ENCODE results near the gene DLEC1. TPM values are rescaled to one million over a fixed set of nuclear protein-coding genes. Genes with fewer than 3 reads are reported as not detected.

Gene DLEC1
- total and polyA plus RNA-seq, 9 of the 15 experiments (the other 6 are each of a cell fraction or from before 2014, with no cell fraction given), result 0.07 to 0.08 TPM; not detected in 7

DNA sequence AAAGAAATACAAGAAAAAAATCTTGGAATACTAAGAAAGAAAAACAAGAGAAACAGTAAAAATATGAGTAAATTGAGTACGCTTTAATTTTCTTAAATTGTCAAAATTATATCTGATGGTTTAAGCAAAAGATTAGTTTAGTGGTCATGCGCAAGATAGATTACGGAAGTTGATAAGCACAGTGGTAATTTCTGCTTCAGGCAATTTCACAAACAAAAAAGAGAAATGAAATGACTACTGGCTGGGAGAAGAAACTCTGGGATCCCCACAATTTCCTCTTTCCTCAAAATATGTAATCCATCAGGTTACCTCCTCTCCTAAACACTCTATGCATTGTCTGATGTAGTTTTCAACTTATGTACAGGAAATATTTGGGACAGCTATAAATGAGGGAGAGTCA is 108.4 kb downstream of the DLEC1 start:
- POLR2A ChIA-PET, result interaction anchor here (0.6 to 1.0 kb wide), 2 partner anchors 8 to 11 kb away, joined by 3 read pairs; partner anchors contain the start of gene ACAA1

DNA sequence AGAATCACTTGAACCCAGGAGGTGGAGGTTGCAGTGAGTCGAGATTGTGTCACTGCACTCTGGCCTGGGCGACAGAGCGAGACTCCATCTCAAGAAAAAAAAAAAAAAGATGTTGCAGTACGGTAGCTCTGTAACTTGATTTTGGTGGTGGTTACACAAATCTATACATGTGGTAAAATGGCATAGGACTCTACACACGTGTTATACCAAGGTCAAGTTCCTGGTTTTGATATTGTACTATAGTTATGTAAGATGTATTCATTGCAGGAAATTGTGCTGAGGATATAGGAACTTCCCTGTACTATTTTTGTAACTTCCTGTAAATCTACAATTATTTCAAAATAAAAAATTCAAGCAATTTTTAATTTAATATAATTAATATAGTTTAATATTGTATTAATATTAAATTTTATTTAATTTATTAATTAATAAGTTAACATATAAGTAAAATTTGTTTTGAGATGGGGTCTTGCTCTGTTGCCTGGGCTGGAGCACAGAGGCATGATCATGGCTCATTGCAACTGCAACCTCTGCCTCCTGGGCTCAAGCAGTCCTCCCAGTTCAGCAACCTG is 109.4 kb downstream of the DLEC1 start:
- Histone ChIP-seq H3K4me2 (ENCODE audit: insufficient read depth, low read length) (no peak overlapping the region), H3K9ac (ENCODE audit: insufficient read depth in 1 of 2, low read depth in 2 of 2, low read length in 2 of 2) (no peak overlapping the region), H3K4me1 (replicated peaks in 1 of 2; ENCODE audit: control insufficient read depth in 2 of 2, insufficient read depth in 2 of 2, low read length in 2 of 2) (peaks cover 13 to 34% of the 10 kb centered on the region in 2 experiments), H3K27ac (ENCODE audit: extremely low read depth, low read depth, low read length) (no peak overlapping the region), H3K79me2 (ENCODE audit: control insufficient read depth, insufficient read depth, low read length) (no peaks in the 10 kb centered on the region), H3K9me3 (replicated peaks; ENCODE audit: control insufficient read depth, insufficient read depth, low read depth, low read length) (no peaks in the 10 kb centered on the region), H4K20me1 (replicated peaks; ENCODE audit: control insufficient read depth, insufficient read depth, low read length) (no peaks in the 10 kb centered on the region), H2AFZ (ENCODE audit: low read depth, low read length) (no peak overlapping the region), H3K27me3 (ENCODE audit: control insufficient read depth in 2 of 2, insufficient read depth in 2 of 2, low read length in 2 of 2) (no peaks in the 10 kb centered on the region), H3K36me3 (ENCODE audit: control insufficient read depth, insufficient read depth, low read length) (no peaks in the 10 kb centered on the region), H3K9me1 (ENCODE audit: control insufficient read depth, insufficient read depth, low read length) (no peaks in the 10 kb centered on the region), H3K4me3 (no peak overlapping the region)
- in situ Hi-C loops (cut with MboI) (no loop called here), intact Hi-C loops (cut with micrococcal nuclease) (no loop called here)
- TF ChIP-seq KAT8 (IDR thresholded peaks at IDR 0.05; ENCODE audit: low read depth), result no peak
- no peak for TF ChIP-seq NUFIP1 (IDR thresholded peaks at IDR 0.05; ENCODE audit: partially characterized antibody)
- TF ChIP-seq ZNF589 (CRISPR knock-in tag; IDR thresholded peaks at IDR 0.05; ENCODE audit: low read depth), result no peak
- no peak for TF ChIP-seq CUX1 (CRISPR knock-in tag; IDR thresholded peaks at IDR 0.05)
- no peak for TF ChIP-seq GABPA (tag; conservative IDR thresholded peaks at IDR 0.05; ENCODE audit: low read depth)
- no peak for TF ChIP-seq PHTF2 (CRISPR knock-in tag; IDR thresholded peaks at IDR 0.05)
- TF ChIP-seq KLF13 (tag; IDR thresholded peaks at IDR 0.05; ENCODE audit: borderline replicate concordance, low read depth), result no peak
- no peak for ATAC-seq
- CTCF ChIA-PET (ENCODE audit: low intra/inter-chr PET ratio), result no interaction called here
- no peak for FAIRE-seq
- POLR2A ChIA-PET, result interaction anchor here (0.8 to 1.0 kb wide), 2 partner anchors 12 to 19 kb away, joined by 3 to 4 read pairs; partner anchors contain the start of gene ACAA1
- no peak for DNase-seq (ENCODE audit: extremely low read depth in 1 of 4, low spot score in 3 of 4)
- 59% methylated on average over 3 of the region's 5 CpGs for WGBS (ENCODE audit: insufficient coverage, low coverage, missing lambda C conversion rate)
- BruUV-seq (replicated peaks), result no TSS peak

More for the DNA sequence above, 108.4 kb downstream of the DLEC1 start:
- H3K27me3 ChIP-seq (ENCODE audit: control insufficient read depth in 2 of 2, insufficient read depth in 2 of 2, low read length in 2 of 2), result no peaks in the 10 kb centered on the region
- no peak overlapping the region for H2AFZ ChIP-seq (ENCODE audit: low read depth, low read length)
- no peak overlapping the region for H3K27ac ChIP-seq (ENCODE audit: extremely low read depth, low read depth, low read length)
- BruUV-seq (replicated peaks), result no TSS peak
- no peaks in the 10 kb centered on the region for H3K79me2 ChIP-seq (ENCODE audit: control insufficient read depth, insufficient read depth, low read length)
- intact Hi-C loops (cut with micrococcal nuclease) (no loop called here), in situ Hi-C loops (cut with MboI) (no loop called here)
- no peaks in the 10 kb centered on the region for H3K9me1 ChIP-seq (ENCODE audit: control insufficient read depth, insufficient read depth, low read length)
- 0 out of 3 replicates have a peak, but pooled peaks cover under 1% of the 10 kb centered on the region for H3K36me3 ChIP-seq (ENCODE audit: control insufficient read depth, insufficient read depth, low read length)
- H3K4me1 ChIP-seq (replicated peaks in 1 of 2; ENCODE audit: control insufficient read depth in 2 of 2, insufficient read depth in 2 of 2, low read length in 2 of 2), result peaks cover 13 to 34% of the 10 kb centered on the region in 2 experiments
- no peak for ATAC-seq
- CTCF ChIA-PET (ENCODE audit: low intra/inter-chr PET ratio), result no interaction called here
- FAIRE-seq, result no peak
- TF ChIP-seq ETV5 (CRISPR knock-in tag; IDR thresholded peaks at IDR 0.05; ENCODE audit: low read depth) (no peak), ZBTB1 (CRISPR knock-in tag; IDR thresholded peaks at IDR 0.05; ENCODE audit: borderline replicate concordance, low read depth) (no peak), ZNF316 (IDR thresholded peaks at IDR 0.05) (no peak)
- no peaks in the 10 kb centered on the region for H3K9me3 ChIP-seq (replicated peaks; ENCODE audit: control insufficient read depth, insufficient read depth, low read depth, low read length)
- no peak for DNase-seq (ENCODE audit: extremely low read depth in 1 of 4, low spot score in 3 of 4)
- H4K20me1 ChIP-seq (replicated peaks; ENCODE audit: control insufficient read depth, insufficient read depth, low read length), result no peaks in the 10 kb centered on the region
- no peak overlapping the region for H3K9ac ChIP-seq (ENCODE audit: insufficient read depth in 1 of 2, low read depth in 2 of 2, low read length in 2 of 2)
- no peak overlapping the region for H3K4me2 ChIP-seq (ENCODE audit: insufficient read depth, low read length)
- 76% methylated on average over 3 of the region's 3 CpGs for WGBS (ENCODE audit: insufficient coverage, low coverage, missing lambda C conversion rate)
- no peak overlapping the region for H3K4me3 ChIP-seq
